Measurements from ENCODE around the gene UCHL5.

- TF ChIP-seq CTCF (IDR thresholded peaks at IDR 0.05) (no peak), EZH2 (IDR thresholded peaks at IDR 0.05; ENCODE audit: borderline replicate concordance, insufficient read depth, low read depth, low read length, poor library complexity, severe bottlenecking) (no peak)
Observed at GRCh38 chr1:192979542-192979941, 79.6 kb downstream of the UCHL5 start.
